SK-N-SH treated with all-trans-retinoic acid at 6 μM for 48 hours (cell line): Measurements from ENCODE around the gene MEP1B.

Experiments
- ATAC-seq: fragments of 200-7000 bp; cut with Tn5 transposase; 3 replicates; pipeline ENCODE4 v1.9.1; 2020; ENCODE audit warnings: mild to moderate bottlenecking, moderate library complexity
- ARNTL ChIP-seq: fragments of 450-650 bp; formaldehyde crosslinking; IDR thresholded peaks from 2 replicates; pipeline ENCODE4 v1.5.0; 2020; ENCODE audit warnings: low read depth, mild to moderate bottlenecking, moderate library complexity, borderline replicate concordance
- BACH2 ChIP-seq: fragments of 250-450 bp; sonication (Bioruptor Pico); IDR thresholded peaks from 2 replicates; pipeline ENCODE4 v1.9.0; 2021; ENCODE audit warnings: mild to moderate bottlenecking, borderline replicate concordance
- CREB5 ChIP-seq: fragments of 250-450 bp; sonication (Bioruptor Pico); IDR thresholded peaks from 2 replicates; pipeline ENCODE4 v1.5.1; 2020; ENCODE audit warnings: low read depth, mild to moderate bottlenecking, moderate library complexity
- CSDC2 ChIP-seq: fragments of 250-450 bp; sonication (Bioruptor Pico); IDR thresholded peaks from 2 replicates; pipeline ENCODE4 v1.5.0; 2020; ENCODE audit warnings: mild to moderate bottlenecking, moderate library complexity
- ESRRG ChIP-seq: fragments of 250-450 bp; sonication (Bioruptor Pico); IDR thresholded peaks from 2 replicates; pipeline ENCODE4 v1.6.1; 2021; ENCODE audit warnings: mild to moderate bottlenecking
- GLIS3 ChIP-seq: fragments of 250-450 bp; sonication (Bioruptor Pico); IDR thresholded peaks from 2 replicates; pipeline ENCODE4 v1.5.0; 2020; ENCODE audit warnings: mild to moderate bottlenecking, moderate library complexity
- OSR1 ChIP-seq: fragments of 250-450 bp; sonication (Bioruptor Pico); IDR thresholded peaks from 2 replicates; pipeline ENCODE4 v1.8.0; 2022; ENCODE audit warnings: moderate library complexity, mild to moderate bottlenecking, inconsistent platforms
- PATZ1 ChIP-seq: fragments of 250-450 bp; sonication (Bioruptor Pico); IDR thresholded peaks from 2 replicates; pipeline ENCODE4 v1.8.0; 2020; ENCODE audit warnings: mild to moderate bottlenecking, moderate library complexity, borderline replicate concordance
- POU6F1 ChIP-seq: fragments of 250-450 bp; sonication (Bioruptor Pico); IDR thresholded peaks from 2 replicates; pipeline ENCODE4 v1.8.0; 2021; ENCODE audit warnings: low read depth, mild to moderate bottlenecking, moderate library complexity, borderline replicate concordance
- PPARA ChIP-seq: fragments of 250-450 bp; sonication (Bioruptor Pico); IDR thresholded peaks from 2 replicates; pipeline ENCODE4 v1.5.0; 2020; ENCODE audit warnings: mild to moderate bottlenecking, borderline replicate concordance
- RARB ChIP-seq: fragments of 250-450 bp; sonication (Bioruptor Pico); IDR thresholded peaks from 2 replicates; pipeline ENCODE4 v1.8.0; 2021; ENCODE audit warnings: mild to moderate bottlenecking, moderate library complexity
- SNAI2 ChIP-seq: fragments of 250-450 bp; sonication (Bioruptor Pico); IDR thresholded peaks from 2 replicates; pipeline ENCODE4 v1.5.0; 2020; ENCODE audit warnings: mild to moderate bottlenecking, moderate library complexity
- TSHZ2 ChIP-seq: fragments of 250-450 bp; sonication (Bioruptor Pico); IDR thresholded peaks from 2 replicates; pipeline ENCODE4 v1.5.0; 2020; ENCODE audit warnings: mild to moderate bottlenecking, moderate library complexity
- ZC3H10 ChIP-seq: fragments of 250-450 bp; sonication (Bioruptor Pico); IDR thresholded peaks from 2 replicates; pipeline ENCODE4 v1.5.1; 2021; ENCODE audit warnings: mild to moderate bottlenecking, moderate library complexity
- ZNF70 ChIP-seq: fragments of 450-650 bp; formaldehyde crosslinking; IDR thresholded peaks from 2 replicates; pipeline ENCODE4 v1.5.0; 2020; ENCODE audit warnings: mild to moderate bottlenecking, moderate library complexity
- ZNF8 ChIP-seq: fragments of 450-650 bp; formaldehyde crosslinking; IDR thresholded peaks from 2 replicates; pipeline ENCODE4 v1.5.0; 2020; ENCODE audit warnings: mild to moderate bottlenecking, moderate library complexity

The MEP1B gene

GRCh38 chr18:32173654-32174053 lies 16.2 kb upstream of the MEP1B start (continued):
- TF ChIP-seq TSHZ2 (CRISPR knock-in tag) (no peak), ARNTL (no peak), GLIS3 (CRISPR knock-in tag) (no peak), BACH2 (CRISPR knock-in tag) (no peak), POU6F1 (no peak), ZC3H10 (CRISPR knock-in tag) (no peak), PPARA (CRISPR knock-in tag) (no peak)

GRCh38 chr18:32174719-32175118 lies 15.1 kb upstream of the MEP1B start:
- ATAC-seq: no peak

GRCh38 chr18:32175265-32175664 lies 14.6 kb upstream of the MEP1B start:
- no peak for ATAC-seq
- TF ChIP-seq ESRRG: no peak
- no peak for TF ChIP-seq OSR1 (CRISPR knock-in tag)
- TF ChIP-seq ZNF8 (CRISPR knock-in tag): no peak
- TF ChIP-seq ZNF70: no peak
- TF ChIP-seq POU6F1: no peak
- TF ChIP-seq PATZ1 (CRISPR knock-in tag): no peak
- TF ChIP-seq CREB5 (CRISPR knock-in tag): no peak
- no peak for TF ChIP-seq CSDC2
- no peak for TF ChIP-seq BACH2 (CRISPR knock-in tag)
- TF ChIP-seq SNAI2: no peak

More at GRCh38 chr18:32174719-32175118, 15.1 kb upstream of the MEP1B start:
- TF ChIP-seq POU6F1: no peak
- no peak for TF ChIP-seq ARNTL
- no peak for TF ChIP-seq ZNF8 (CRISPR knock-in tag)
- no peak for TF ChIP-seq PATZ1 (CRISPR knock-in tag)
- TF ChIP-seq CSDC2: no peak
- TF ChIP-seq RARB: no peak
- no peak for TF ChIP-seq CREB5 (CRISPR knock-in tag)
- TF ChIP-seq, all 23 proteins: peak for 0
